GM19328 (cell line): ENCODE data around the gene EPHB1.

Source experiments
- ATAC-seq: cut with Tn5 transposase; IDR thresholded peaks from one replicate; pipeline ENCODE4 v1.9.1; 2021; ENCODE audit warnings: mild to moderate bottlenecking, moderate library complexity; ENCODE audit not compliant: unreplicated experiment

EPHB1 gene

DNA sequence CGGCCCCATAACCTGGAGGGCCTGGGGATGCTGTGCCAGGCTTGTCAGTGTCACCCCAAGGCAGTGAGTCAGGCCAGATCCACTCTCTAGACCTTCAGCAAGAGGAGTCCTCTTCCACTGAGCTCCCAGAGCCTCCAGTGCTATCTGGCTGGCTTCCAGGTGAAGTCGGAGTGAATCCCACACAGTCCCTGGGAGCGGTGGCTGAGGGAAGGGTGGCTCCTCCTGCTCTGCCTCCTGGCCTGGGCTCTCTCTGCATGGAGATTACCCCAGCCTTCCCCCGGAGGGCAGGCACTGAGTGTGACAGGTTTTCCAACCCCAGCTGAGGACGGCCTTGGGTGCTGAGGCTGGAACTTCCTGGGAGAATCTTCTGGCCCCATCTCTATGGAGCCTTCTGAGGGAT, 82.7 kb downstream of the EPHB1 start:
- no peak for ATAC-seq

DNA sequence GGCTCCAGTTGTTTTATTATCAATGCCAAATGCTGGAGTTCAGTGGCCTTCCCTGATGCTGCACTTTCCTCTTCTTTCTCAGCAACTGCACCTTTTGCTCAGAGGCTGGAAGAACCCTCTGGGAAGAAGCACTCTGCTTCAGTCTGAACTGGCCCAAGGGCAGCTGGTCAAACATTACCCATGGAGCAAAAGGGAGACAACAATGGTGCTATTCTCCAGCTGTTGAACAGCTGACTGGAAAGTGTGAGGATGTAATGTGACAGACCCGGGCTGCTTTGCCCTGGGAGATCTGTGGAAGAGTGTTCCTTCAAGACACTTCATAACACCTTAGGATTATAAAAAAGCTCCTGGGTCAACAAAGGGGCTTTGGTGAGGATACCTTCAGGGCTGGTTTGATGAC, 84.9 kb downstream of the EPHB1 start:
- no peak for ATAC-seq

DNA sequence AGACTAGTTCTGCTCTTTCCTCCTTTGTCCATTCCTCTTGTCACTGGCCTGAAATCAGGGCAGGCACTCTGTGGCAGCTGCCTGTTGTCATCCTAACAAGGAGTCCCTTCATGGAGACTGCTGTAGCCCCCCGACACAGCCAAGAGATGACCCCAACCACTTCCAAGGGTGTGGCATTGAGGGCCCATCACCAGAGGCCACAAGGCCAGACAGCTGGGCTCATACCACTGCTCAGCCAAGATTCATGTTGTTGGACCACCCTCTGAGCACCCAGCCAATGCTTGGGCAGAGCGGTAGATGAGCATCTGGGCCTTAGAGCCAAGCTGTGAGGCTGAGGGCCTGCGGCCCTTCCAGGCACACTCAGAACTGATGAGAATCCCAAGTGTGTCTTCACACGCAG, 85.4 kb downstream of the EPHB1 start:
- ATAC-seq, result no peak

DNA sequence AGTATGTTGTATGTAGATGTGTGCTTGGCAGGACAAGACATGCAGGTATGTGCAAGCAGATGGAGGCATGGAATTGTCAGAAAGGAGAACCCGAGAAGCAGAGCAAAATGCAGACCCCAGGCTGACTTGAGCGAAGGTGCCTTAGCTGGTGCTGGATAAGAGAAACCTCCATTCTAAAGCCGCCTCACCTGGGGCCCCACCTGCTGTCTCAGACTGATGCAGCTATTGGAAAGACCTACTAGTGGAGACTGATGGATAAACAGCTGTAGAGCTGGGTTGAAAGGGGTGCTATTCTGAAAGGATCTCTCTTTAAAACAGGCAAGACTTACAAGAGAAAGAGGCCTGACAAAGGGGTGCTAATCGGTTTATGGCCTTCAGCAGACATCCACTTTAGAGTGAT, 86.2 kb downstream of the EPHB1 start:
- ATAC-seq, result no peak

DNA sequence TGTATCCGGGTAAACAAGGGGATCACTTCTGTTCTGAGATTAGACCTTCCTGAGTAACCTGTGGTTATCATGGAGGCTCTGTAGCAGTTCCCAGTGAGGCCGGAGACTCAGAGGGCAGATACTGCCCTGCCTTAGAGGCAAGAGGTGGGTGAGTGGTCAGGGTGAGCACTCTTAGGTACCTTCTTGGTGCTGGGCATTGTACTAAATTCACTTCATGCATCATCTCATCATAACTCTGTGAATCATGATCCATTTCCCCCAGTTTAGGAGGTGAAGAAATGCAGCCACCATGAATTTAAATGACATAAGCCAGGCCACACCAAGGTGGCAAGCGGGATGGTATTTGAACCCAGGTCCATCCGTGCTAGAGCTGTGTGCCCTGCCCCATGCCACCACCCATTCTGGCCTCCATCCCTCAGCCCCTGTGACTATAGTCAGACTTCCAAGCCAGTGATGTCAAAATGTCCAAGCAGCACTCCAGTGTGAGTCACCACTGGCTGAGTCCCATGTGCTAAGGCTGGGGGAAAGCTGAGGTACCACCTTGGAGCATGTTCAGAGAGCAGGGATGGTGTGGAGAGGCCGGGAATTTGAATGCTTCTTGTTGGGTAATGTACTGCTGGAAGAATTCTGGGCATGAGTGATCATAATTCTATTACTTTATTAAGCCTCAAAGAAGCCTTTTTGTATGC, 88.8 kb downstream of the EPHB1 start:
- ATAC-seq, result no peak

DNA sequence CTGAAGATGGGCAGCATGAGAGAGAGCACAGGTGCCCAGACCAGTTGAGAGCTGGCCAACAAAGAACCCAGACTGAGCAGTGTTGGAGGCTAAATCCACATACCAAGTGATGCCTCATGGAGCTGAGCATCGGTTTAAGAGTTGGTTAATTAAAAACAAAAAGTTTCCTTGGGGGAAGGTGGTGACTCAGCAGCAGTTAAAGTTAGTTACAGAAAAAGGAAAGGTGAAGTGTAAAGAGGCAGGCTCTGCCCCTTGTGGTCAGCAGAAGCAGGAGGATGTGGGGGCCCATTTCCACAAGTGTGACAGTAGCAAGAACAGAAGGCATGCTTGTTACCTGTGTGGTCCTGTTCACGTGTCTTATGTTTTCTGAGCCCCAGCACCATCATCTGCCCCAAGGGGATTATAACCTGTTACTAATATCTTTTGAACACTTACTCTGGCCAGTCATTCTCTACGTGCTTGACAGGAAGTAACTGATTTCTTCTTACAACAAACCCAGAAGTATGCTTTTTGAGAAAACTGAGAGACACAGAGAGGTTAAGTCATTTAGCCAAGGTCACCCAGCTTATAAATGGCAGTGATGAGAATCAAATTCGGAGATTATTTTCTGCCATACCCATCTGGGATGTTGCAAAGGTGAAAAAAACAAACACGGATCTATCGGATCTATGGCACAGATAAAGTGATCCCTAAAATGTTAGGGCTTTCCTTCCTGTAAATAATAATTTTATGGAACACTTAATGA, 91.0 kb downstream of the EPHB1 start:
- peak; percentile 87 for ATAC-seq

DNA sequence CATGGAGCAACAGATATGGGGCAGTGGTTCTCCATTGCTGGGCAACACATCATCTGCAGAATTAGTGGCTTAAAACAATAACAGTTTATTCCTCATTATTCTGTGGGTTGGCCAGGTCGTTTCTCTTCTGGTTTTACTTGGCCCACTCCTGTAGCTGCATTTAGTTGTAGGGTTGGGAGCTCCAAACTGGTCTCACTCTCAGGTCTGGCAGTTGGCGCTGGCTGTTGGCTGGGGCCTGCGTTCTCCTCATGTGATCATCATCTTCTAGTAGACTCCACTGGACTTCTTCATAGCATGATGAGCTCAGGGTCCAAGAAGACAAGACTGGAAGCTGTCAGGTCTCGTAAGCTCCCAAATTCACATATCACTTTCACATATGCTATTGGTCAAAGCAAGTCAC, 91.9 kb downstream of the EPHB1 start:
- ATAC-seq, result no peak

DNA sequence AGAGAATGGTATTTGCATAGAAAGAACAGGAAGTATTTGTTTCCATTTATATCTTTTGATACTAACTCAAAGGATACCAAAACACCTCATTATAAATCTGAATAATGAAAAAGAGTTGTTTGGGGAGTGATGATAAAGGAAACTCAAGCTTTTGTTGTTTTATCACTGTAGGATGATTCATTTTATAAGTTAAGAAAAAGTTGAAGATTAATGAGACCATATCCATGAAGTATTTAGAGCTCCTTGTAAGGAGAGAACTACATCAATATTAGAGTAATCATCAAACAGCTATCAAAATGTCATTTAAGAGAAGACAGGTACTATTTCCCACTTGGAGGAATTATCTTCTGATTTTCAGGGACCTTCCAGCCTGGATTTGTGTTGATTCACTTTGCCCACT, 92.5 kb downstream of the EPHB1 start:
- no peak for ATAC-seq

DNA sequence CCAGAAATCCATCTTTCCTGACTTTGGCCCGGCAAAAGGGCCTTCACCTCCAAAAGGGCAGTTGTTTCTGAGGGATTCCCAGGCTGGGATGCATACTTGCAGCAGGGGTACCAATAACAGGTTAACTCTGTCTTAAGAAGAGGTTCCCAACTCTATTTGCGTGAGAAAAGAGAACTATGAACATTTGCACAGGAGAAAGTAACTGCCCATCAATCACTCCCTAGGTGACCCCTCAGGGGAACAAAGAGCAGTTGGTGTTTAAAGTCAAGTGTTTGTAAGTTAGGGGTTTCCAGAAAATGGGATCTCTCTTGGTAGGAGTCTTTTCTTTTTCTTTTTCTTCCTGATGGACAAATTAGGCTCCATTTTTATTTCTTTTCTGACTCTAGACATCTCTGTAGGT, 97.3 kb downstream of the EPHB1 start:
- ATAC-seq, result no peak

DNA sequence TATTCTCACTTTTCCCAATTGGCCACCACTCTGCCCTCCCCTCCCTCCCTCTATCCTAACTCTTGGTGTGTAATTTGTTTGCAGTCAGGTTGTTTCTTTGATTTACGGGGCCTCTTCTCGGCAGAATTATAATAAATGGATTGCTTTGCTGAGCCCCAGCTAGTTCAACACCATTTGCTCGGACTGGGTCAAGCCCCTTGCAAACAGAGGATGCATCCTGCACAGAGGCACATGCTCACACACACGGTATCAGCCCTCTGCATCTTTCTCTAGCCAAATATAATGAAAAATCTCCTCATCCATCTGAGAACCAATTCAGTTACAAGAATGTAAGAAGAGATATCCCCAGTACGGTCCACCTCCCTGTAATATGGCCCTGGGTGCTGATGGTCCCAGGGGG, 97.7 kb downstream of the EPHB1 start:
- ATAC-seq, result no peak

DNA sequence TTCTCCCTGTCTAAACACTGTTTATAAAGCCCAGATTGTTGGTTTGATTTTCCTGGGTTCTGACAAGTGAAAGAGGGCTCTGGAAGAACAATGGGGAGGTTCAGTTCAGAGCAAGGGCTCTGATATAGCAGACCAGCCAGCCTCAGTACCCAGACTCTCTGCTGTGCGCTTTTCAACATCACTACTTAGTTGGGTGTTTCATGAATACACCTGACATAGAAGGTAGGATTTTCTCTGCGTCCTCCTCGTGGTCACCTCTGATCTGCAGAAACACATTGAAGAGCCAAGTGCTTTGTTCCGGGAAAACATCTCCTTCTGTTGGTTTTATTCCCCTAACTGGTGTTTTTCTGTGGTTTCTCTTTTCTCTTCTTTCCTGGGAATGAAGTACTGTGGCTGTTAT, 99.5 kb downstream of the EPHB1 start:
- no peak for ATAC-seq

DNA sequence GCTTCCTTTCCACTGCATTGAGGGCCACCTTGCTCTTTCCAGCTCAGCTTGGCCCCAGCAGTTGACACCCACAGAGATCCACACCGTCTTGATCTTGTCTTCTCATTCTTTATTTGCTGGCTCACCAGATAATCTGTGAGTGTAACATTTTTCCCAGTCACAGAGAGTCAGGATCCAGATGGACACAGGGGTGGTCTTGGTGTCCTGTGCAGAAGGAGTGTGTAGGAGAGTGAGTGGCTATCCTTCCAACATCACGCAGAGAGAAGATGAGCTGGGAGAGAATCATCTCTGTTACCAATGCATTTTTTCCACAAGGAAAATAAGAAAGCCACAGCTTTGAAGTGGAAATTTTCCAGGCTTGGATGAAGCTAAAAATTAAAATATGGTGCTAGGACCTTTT, 100.1 kb downstream of the EPHB1 start:
- ATAC-seq, result no peak

DNA sequence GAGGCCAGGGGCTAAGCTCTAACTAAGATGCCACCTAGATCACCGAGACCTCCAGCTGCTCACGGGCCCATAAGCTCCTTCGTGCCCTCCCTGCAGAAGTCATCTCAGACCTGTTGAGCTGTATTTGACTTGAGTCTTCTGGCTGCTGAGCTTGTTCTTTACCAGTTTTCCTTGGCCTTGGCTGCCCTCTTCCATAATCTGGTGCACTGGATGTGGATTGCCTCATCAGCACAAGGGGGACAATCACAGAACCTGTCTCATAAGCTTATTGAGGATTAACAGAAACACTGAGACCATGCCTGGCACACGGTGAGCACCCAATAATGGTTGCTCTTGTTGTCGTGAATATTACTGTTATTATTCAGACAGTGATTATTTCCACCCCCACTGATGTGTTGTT, 101.1 kb downstream of the EPHB1 start:
- no peak for ATAC-seq

DNA sequence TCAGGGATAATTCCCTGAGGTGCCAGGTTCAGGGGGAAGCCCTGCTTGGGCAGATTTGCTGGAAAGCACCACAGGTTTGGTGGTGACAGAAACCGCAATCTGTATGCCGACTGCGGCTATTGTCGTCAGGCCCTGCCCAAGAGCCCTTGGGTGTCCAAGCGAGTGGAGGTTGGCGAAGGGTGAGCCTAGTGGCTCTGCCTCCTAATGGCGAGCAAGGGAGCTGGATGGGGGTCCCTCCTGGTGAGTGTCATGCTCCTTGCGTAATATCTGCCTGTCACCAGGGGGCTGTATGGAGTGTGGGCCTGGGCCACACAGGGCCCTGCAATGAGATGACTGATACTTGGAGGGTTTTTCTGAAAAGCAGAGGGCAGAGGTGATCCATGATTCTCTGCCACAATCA, 101.6 kb downstream of the EPHB1 start:
- no peak for ATAC-seq

DNA sequence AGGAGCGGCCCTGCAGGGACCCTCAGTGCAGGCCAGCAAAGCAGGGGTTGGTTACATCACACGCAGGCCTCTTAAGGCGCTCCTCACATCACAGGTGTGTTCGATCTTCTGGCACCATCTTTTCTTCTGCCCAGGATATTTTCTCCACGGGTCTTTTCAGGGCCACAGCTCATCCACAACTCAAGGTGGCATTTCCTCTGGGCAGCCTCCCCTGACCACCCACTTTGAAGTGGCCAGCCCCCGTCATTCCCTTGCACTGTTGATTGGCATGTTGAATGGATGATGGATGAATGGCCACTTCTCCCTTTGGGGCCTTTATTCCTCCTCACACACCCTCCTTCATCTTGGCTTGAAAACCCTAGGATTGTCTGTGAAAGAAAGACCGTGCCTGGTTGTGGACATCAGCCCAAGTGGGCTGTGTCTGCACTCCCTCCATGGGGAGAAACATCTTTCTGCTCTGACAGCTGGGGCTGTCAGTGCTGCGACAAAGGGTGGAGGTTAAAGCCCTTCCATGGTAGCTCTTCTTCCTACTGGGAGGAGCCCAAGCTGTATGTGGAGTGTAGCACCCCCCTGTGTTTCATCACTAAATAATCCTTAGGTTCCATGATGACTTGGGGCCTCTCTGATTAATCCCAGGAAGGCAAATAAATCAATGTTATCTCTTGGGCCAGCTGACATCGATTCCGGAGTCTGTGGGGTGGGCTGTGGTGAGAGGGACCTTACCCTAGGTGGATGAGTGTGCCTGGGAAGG, 102.5 kb downstream of the EPHB1 start:
- no peak for ATAC-seq

DNA sequence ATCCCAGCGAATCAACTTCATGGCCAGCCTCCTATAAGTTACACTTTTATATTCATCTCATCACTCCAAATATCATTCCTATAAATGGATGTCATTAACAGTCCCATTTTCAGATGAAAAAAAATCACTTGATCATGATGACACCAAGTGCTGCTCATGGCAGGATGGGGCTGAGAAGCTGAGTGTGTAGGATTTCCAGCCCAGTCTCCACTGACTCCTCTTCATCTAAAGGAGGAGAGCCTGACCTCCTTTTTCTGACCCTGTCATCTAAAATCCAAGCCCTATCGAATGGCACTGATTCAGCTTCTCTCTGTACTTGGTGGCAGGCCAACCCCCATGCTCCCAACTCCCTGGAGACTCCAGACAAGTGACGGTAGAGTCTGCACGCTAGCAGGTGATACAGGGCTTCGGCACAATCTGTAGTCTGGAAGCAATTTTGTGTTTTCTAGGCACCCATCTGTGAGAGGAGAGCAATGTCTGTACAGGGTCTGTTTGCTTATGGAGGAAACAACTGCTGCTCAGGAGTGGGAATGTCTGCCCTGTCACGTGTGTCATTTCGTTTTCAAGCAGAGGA, 103.2 kb downstream of the EPHB1 start:
- ATAC-seq, result no peak

DNA sequence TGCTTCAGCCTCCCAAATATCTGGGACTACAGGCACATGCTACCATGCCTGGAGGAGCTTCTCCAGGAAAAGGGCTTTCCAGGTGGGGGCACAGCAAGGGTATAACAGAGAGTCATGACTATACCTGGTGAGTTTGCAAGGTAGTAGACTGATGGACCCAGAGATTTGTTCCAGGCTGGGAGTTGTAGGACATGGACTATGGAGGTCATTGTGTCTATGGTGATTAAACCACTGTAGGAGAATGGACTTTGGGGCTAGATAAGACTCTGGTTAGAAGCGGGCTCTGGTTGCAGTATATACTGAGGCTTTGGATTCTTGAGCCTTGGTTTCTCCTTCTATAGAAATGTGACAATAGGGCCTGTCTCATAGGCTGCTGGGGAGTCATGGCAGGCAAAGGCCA, 104.7 kb downstream of the EPHB1 start:
- no peak for ATAC-seq

DNA sequence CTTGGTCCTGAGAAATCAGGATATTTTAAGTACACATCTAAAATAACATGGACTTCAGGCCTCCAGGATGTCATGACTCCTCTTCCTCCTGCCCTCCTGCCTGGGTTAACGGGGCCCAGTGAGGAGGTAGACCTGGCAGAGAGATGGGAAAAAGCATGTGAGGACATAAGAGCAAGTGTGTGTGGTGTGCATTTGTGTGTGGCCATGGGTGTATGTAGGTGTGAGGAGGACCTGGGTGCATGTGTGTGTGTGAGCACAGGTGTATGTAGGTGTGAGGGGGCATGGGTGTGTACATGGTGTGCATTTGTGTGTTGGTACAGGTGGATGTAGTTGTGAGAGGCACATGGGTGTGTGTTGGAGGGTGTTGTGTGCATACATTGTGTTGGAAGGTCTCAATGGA, 105.4 kb downstream of the EPHB1 start:
- ATAC-seq, result no peak

DNA sequence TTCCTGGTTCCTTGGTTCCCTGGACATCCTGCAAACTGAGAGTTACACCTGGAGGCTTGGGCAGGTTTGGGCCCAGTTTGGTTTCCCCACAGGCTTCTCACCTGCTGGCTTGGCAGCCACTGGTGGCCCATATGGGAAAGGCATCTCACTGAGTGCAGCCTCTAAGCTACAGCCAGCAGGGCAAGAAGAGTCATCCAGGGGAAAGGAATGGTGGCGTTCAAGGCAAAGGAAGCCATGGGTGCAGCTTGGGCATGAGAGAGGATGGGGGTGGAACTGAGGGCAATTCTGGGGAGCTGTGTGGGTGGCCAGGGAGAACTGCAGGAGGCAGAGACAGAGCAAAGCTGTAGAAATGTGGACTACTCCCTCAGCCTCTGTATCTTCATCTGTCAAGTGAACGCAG, 106.4 kb downstream of the EPHB1 start:
- no peak for ATAC-seq

DNA sequence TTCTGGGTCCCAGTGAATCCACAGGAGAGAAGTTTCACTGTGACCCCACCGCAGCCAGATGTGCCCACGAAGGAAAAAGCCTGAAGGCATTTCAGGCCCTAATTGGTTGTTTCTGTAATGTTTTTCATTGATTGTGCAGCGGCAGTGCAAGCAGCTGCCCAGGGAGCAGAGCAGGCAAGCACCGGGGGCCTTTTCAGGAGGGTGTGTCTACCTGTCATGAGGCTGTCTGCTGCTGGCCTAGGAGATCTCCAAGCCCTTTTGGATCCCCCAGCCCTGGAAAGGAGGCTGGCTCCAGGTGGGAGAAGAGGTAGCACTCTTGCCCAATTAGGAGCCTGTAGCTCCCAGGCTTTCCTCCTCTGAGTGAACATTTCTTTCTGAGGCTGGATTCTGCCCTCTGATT, 108.8 kb downstream of the EPHB1 start:
- ATAC-seq, result peak; percentile 30

DNA sequence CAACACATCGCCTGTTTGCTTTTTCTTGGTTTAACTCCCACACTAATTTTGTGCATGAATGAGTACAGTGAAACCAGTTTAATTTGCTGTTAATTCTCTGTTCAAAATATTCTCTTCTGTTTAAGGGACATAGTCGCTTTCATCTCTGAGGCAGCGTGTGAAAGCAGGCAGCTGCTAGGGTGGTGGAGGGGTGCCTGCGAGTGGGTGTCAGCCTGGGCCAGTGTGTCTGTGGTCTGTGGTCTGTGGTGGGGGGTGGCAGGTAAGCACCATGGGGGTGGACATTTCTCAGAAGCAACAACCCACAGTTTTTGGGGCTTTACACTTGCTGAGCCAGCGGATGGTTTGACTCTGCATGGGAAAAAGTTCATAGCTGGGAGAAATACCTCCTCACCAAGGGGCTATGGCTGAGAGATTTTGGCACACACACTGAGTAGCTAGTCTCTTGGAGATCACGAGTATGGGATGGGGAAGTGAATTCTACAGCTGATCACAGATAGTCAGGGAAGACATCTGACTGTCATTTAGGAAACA, 109.2 kb downstream of the EPHB1 start:
- ATAC-seq, result peak; percentile 94
